HG03039 (cell line): ENCODE measurements around the gene CSNK2B.

ENCODE experiments used
- ATAC-seq: cut with Tn5 transposase; IDR thresholded peaks from one replicate; pipeline ENCODE4 v1.9.1; 2021; ENCODE audit warnings: mild to moderate bottlenecking, moderate library complexity; ENCODE audit not compliant: unreplicated experiment

The CSNK2B gene

DNA sequence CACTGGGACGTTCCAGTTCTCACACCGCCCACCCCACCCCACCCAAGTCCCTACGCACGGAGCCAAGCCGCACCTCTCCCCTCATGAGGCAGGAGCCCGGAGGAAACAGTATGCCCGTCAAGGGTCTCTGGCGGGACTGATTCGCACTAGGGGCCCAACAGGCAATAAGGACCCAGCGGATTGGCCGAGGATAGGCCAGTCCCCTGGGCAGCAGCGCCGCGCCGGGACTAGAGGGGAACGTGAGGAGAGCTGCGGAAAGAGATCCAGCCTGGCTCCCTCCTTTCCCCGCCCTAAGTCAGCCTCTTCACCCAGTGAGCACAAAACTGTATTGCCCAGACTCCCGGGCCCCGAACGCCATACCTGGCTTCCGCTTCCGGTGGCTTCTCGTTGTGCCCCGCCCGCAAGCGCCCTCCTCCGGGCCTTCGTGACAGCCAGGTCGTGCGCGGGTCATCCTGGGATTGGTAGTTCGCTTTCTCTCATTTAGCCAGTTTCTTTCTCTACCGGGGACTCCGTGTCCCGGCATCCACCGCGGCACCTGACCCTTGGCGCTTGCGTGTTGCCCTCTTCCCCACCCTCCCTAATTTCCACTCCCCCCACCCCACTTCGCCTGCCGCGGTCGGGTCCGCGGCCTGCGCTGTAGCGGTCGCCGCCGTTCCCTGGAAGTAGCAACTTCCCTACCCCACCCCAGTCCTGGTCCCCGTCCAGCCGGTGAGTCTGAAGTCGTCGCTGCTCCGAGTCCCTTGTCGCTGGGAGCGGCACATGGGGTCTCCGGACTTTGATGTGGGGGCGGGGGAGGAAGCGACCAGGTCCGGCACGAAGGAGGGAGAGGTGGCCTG lies at the start of gene CSNK2B:
CSNK2B (plus strand) TSS at position 580 of the 836 bp plus-strand sequence. CDS start 752 bp downstream, outside the sequence.
- peak; percentile 69 for ATAC-seq

DNA sequence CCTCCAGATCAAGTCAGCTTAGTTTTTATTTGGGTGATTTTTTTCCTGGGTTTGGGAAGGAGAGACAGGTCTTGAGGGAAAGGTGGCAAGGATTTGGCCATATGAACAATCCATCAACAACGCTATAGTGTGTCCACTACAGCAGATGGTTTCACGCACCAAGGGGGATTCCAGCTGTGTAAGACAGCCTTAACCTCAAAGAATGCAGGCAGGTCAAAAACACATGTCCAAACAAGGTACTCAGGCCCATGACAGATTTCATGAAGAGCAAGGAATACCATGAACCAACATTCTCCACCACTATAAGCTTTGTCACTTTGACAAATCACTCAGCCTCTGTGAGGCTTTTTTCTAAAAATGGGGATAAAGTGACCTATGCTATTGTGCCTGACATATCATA lies 48.9 kb upstream of the CSNK2B start:
- ATAC-seq = no peak

DNA sequence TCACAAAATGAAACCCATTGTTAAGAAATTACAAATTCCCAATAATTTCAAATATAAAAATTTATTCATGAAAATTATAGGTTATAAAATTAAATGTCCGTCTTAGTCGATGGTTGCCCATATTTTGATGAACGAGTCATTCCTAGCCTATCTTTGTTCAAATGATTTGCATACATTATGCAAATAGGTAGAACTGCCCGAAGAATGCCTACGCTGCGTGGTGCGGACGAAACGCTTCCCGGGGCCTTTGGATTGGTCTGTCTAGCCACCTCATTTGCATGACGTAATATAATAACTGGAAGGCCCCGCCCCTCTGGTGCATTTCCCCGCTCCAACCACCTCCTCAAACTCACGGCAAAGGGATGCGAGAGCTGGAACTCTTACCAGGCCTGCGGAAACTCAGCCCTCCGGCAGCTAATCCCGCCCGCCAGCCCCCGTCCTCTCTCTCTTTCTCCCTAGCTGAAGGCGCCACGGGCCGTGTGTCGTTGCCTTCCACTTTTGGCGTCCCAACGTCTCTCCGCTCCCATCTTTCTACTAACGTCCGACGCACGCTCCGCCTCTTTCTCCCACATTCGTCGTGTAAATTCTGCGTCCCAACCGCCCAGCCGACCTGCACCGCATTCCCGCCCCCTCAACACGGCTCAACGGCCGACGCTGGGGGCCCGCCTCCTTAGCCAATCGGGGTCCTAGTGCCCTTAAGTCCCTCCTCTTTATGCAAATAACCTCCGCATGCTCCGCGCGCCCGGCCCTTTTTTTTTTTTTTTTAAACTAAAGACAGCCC lies 45.9 kb upstream of the CSNK2B start:
- ATAC-seq = peak; percentile 67

DNA sequence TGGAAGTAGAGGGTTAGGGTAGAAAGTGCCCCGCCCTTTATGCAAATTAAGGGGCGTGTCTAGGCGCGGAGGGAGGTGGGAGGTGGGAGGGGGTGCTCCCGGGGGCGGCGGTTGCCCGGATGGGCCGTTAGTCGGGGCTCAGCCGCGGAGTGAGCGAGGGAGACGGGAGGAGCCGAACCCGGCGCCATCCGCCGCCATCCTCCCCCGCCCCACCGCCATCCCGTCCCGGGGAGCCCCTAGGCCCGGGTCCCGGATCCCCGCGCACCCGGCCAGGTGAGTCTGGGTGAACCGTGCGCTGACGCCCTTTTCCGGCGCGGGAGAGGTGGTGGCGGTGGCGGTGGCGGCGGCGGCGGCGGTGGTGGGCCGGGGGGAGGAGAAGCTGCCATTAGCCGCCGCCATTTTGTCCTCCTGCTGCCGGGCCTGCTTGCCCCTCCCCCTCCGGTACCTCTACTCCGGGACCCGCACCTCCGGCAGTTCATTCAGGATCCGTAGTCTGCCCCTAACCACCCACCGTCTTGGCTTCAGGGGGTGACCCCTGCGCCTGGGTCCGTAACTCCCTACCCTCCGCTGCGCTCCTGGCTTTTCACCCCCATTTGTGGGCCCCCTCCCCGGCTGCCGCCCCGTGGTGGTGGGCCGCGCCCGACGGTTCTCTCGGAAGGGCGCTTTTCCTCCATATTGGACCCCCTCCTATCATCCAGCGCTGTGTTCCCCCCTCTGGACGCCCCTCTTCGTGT lies 45.1 kb upstream of the CSNK2B start, which contains the start of gene PRRC2A:
PRRC2A (plus strand) TSS at position 130 of the 734 bp plus-strand sequence. CDS start 2,075 bp downstream, outside the sequence.
- ATAC-seq = peak; percentile 51

DNA sequence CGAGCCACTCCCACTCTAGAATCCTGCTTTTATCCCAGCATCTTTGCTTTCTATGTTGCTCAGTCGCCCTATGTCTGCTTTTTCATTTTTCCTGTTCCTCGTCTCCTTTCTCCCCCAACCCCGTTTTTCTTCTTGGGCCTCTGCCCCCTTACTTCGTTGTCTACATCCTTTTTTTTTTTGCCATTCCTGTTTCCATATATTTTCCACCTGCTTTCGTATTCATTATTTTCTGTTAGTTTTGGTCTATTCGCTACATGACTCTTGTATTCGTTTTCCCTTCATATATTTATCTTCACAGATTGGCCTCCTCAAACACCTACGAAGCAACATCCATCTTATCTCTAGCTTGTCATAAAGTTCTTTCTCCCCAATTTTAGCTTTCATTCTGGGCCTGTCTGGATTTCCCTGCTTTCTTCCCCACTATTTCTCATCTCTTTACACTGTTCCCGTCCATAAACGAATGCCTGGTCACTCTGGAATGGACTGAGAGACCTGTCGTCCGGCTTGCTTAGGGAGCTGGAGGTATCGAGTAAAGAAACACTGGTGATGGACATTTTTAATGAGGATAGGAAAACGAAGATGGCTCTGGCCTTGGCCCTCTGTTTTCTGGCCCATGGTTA lies 44.5 kb upstream of the CSNK2B start:
- no peak for ATAC-seq

DNA sequence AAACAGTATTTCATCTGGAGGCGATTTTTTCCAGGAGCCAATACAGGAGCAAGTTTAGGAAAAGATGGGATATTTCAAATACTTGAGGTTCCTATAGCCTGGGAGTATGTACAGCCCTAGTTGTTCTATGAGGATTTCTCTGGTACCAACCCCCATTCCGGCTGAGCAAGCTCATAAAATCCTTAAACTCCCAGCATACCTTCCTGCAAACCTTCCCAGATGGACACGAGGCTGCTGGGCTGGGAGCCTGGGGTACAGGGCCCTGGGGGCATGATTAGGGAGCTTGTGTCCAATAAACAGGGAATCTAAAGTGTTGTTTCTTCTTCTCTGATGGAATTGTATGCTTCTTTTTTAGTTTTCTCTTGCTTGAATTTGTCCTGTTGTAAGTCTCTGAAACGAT lies 43.9 kb upstream of the CSNK2B start:
- ATAC-seq = no peak

DNA sequence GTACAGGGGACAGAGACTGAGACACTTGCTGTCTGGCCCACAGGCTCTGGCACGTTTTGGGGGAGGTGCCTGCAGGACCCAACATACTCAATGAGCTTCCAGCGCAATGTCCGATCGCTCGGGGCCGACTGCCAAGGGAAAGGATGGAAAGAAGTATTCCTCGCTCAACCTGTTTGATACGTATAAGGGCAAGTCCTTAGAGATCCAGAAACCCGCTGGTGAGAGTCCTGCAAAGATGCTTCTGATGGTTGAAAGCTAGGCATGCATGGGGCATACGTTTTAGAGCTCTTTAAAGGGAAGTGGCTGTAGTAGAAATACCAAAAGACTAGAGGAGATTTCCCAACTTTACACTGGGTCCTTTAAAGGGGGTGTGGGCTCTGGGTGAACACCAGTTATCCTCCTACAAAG lies 43.2 kb upstream of the CSNK2B start:
- no peak for ATAC-seq

DNA sequence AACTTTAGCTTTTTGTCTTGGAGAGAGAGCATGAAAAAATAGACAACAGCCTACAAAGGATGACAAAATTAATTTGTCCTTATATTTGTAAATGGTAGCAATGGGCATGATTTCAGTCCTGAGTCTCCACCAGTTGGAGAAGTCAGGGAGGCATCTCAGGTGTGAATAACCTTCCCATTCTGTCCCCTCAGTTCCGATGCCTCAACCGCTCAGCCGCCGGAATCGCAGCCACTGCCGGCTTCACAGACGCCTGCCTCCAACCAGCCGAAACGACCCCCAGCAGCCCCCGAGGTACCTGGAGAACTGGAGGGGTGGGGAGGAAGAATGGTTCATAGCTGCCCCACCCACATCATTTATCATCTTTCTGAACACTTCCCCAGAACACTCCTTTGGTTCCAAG lies 41.8 kb upstream of the CSNK2B start:
- ATAC-seq = no peak

DNA sequence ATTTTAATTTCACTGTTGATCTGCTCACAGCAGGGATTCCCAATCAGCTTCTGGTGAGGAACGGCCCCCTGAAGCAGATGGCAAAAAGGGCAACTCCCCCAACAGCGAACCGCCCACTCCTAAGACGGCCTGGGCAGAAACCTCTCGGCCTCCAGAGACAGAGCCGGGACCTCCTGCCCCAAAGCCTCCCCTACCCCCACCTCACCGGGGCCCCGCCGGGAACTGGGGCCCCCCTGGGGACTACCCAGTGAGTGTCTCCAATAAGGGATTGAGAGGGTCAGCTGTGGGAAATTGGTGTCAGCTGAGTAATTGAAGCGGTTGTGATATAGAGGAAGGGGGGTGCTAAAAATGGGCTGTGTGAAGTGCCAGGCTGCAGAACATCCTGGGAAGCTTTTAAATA lies 38.9 kb upstream of the CSNK2B start:
- ATAC-seq = no peak

DNA sequence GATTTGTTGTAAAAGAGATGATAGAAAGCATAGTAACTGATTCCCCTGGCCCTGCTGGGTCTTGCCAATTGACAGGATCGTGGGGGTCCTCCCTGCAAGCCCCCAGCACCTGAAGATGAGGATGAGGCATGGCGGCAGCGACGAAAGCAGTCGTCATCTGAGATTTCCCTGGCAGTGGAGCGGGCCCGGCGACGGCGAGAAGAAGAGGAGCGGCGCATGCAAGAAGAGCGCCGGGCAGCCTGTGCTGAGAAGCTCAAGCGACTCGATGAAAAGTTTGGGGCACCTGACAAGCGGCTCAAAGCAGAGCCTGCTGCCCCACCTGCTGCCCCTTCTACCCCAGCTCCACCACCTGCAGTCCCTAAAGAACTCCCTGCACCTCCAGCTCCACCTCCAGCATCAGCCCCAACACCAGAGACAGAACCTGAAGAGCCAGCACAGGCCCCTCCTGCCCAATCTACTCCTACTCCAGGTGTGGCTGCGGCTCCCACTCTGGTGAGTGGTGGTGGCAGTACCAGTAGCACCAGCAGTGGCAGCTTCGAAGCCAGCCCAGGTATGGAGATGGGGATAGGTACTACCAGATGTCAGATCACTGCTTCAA lies 38.1 kb upstream of the CSNK2B start:
- ATAC-seq = no peak

DNA sequence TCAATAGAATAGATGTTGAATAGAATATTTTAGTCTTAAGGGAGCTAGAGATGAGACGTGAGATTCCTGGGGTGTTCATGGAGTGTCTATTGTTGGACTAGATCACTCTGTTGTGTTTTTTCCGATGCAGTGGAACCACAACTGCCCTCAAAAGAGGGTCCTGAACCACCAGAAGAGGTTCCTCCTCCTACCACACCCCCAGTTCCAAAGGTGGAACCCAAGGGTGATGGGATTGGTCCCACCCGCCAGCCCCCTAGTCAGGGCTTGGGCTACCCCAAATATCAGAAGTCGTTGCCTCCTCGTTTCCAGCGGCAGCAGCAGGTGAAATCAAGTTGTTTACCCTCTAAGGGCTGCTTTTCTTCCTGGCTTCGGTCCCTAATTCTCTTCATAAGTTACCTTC lies 36.9 kb upstream of the CSNK2B start:
- no peak for ATAC-seq

DNA sequence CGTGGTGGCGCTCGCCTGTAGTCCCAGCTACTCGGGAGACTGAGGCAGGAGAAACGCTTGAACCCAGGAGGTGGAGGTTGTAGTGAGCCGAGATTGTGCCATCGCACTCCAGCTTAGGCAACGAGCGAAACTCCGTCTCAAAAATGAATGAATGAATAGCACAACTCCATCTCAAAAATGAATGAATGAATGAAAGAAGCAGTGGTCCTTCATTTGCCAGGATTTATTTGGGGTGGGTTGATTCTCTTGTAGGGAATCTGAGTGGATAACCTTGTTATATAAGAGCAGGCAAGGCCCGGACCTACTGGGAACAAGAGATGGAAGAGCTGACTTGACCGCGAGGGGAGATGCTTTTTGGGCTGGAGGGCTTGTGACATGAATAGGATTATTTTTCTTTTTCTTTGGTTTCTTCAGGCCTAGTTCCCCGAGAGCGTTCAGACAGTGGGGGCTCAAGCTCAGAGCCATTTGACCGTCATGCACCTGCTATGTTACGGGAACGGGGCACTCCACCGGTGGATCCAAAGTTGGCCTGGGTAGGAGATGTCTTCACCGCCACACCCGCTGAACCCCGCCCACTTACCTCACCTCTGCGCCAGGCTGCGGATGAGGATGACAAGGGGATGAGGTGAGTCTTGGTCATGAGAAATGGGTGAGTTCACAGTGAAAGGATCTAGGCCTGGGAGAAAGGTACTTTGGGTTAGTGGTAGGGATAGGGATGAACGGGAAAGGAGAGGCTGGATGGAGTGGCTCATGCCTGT lies 35.5 kb upstream of the CSNK2B start:
- ATAC-seq = no peak

DNA sequence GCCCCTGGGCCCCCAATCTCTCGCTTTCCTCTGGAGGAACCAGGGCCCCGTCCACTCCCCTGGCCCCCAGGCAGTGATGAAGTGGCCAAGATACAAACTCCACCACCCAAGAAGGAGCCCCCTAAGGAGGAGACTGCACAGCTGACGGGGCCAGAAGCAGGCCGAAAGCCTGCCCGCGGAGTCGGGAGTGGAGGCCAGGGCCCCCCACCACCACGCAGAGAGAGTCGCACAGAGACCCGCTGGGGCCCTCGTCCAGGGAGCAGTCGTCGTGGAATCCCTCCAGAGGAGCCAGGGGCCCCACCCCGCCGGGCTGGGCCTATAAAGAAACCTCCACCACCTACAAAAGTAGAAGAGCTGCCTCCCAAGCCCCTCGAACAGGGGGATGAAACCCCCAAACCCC lies 34.7 kb upstream of the CSNK2B start:
- ATAC-seq = no peak

DNA sequence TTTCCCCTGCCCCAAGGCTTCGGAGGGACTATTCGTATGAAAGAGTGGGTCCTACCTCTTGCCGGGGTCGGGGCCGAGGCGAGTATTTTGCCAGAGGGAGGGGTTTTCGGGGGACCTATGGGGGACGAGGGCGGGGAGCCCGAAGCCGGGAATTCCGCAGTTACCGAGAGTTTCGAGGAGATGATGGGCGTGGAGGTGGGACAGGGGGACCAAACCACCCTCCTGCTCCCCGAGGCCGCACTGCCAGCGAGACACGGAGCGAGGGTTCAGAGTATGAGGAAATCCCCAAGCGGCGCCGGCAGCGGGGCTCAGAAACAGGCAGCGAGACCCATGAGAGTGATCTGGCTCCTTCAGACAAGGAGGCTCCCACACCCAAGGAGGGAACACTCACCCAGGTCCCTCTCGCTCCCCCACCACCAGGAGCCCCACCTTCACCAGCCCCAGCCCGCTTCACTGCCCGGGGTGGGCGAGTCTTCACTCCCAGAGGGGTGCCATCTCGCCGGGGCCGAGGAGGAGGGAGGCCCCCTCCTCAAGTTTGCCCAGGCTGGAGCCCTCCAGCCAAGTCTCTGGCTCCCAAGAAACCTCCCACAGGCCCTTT lies 34.1 kb upstream of the CSNK2B start:
- no peak for ATAC-seq

DNA sequence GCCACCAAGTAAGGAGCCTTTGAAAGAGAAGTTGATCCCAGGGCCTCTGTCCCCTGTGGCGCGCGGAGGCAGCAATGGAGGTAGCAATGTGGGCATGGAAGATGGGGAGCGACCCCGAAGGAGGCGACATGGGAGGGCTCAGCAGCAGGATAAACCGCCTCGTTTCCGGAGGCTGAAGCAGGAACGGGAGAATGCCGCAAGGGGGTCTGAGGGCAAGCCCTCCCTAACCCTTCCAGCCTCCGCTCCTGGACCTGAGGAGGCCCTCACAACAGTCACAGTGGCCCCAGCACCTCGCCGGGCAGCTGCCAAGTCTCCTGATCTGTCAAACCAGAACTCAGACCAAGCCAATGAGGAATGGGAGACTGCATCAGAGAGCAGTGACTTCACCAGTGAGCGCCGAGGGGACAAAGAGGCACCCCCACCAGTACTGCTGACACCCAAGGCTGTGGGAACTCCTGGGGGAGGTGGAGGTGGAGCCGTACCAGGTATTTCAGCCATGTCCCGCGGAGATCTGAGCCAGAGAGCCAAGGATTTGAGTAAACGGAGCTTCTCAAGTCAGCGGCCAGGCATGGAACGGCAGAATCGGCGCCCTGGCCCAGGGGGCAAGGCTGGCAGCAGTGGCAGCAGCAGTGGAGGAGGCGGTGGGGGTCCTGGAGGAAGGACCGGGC lies 33.5 kb upstream of the CSNK2B start:
- no peak for ATAC-seq

DNA sequence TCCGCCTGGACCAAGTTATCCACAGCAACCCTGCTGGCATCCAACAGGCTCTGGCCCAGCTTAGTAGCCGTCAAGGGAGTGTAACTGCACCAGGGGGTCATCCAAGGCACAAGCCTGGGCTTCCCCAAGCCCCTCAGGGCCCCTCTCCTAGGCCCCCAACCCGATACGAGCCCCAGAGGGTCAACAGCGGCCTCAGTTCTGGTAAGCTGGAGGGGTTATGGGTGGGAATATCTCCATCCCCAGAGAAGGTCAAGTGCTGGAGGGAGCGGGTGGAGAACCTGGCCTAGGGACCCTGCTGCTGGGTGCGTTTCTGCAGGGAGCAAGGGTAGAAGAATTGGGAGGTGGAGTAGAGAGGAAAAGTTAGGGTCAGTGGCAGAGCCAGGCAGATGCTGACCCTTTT lies 32.4 kb upstream of the CSNK2B start:
- ATAC-seq = no peak

DNA sequence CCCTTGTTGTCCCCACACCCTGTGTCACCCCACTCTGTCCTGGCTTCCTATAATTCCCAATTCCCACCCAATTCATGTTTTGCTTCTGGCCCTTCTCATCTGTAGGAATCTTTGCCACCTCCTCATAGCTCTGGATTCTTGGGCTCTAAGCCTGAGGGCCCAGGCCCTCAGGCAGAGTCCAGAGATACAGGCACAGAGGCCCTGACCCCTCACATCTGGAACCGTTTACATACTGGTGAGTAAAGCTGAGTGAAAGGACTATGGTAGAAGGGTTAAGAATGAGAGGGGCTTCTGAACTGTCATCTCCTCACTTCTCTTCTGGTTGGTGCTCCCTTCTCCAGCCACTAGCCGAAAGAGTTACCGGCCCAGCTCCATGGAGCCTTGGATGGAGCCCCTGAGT lies 31.7 kb upstream of the CSNK2B start:
- ATAC-seq = no peak

DNA sequence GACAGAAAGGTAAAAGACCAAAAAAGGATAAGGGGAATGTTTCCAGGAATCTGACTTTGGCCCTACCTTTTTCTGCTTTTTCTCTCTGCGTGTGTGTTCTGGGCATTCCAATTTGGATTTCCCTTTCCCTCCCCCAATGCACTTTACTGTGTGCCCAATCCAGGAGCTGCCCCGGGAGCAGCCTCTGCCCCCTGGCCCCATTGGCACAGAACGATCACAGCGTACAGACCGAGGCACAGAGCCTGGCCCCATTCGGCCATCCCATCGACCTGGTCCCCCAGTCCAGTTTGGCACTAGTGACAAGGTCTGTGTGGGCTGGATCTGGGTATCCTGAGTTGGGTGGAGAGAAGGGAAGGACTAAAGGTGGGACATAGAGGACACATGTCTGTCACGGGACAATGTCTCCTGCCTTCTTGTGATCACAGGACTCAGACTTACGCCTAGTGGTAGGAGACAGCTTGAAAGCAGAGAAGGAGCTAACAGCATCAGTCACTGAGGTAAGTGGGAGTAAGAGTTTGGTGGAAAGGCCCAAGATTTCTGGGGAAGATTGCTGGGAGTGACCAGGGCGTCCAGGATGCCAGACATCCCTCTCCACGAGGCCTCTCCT lies 30.8 kb upstream of the CSNK2B start:
- no peak for ATAC-seq
